Colon (tissue), 2 donors: ENCODE results near the gene PLCB4.

ENCODE experiments used
- FAIRE-seq: peaks from 2 replicates; lab custom pipeline; 2012; peaks lifted over from hg19 to GRCh38; lab: Jason Lieb, UNC
- donor health status: control.
- donor health status: control.

Gene PLCB4

DNA sequence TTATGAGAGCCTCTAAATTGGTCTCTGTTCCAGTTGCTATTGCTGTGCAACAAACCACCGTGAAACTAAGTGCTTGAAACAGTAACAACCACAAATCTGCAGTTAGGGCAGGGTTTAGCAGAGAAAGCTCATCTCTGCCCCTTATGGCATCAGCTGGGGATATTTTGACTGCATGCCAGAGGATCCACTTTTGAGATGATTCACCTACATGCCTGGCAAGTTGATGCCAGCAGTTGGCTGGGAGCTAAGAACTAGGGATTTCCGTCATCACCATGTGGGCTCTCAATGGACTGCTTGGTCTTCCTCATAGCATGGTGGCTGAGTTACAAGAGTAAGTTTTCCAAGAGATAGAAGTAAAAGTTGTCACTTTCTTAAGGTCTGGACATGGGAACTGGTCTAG, 35.1 kb downstream of the PLCB4 start:
- FAIRE-seq: no peak

GRCh38 chr20:9108260-9108659, 39.4 kb downstream of the PLCB4 start:
- FAIRE-seq: no peak

- FAIRE-seq: no peak
Observed at GRCh38 chr20:9109566-9109965, 40.7 kb downstream of the PLCB4 start.

- FAIRE-seq: no peak
Observed at GRCh38 chr20:9110365-9110764, 41.5 kb downstream of the PLCB4 start.

GRCh38 chr20:9110916-9111432, 42.1 kb downstream of the PLCB4 start:
- no peak for FAIRE-seq

DNA sequence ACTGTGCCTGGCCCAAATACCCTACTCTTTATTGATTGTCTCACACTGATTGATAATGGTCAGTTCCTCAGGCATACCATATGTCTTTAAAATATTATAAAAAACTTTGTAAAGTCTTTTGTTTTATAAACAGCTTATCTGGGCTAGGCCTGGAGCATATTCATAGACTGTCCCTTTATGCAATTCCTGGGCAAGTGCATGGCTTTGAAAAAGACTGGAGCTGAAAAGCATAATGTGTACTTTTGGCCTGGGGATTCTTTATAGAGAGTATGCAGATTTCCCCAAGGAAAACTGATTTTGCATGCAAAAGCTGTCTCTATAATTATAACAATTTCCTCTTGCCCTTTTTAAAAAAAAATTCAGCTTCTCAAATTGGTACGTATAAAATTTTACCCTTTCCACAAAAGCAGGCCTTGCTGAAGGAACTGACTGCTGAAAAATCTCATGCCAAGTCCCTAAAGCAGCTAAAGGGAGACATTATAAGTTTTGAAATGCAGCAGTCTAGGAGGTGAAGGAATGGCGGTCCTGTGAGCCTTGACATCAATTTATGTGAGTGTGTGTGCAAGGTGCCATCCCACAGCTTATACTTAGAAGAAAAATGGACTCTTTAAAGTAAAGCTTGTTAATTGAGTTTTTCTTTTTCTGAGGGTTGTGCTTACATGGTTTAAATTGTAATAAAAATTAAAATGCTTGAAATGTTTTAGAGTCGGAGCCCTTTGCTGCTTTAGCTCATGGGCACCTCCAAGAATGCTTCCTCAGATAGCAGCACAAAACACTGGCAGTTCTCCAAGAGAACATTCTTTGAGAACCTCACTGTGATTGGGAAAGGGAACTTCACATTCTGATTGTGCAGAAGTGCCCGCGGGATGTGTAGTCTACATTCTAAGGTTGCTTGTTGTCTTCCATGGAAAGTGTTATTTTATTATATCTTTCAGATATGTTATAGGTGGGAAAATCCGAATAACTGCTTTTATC, 43.9 kb downstream of the PLCB4 start:
- FAIRE-seq: no peak

- no peak for FAIRE-seq
Observed at GRCh38 chr20:9114709-9115108, 45.8 kb downstream of the PLCB4 start.

DNA sequence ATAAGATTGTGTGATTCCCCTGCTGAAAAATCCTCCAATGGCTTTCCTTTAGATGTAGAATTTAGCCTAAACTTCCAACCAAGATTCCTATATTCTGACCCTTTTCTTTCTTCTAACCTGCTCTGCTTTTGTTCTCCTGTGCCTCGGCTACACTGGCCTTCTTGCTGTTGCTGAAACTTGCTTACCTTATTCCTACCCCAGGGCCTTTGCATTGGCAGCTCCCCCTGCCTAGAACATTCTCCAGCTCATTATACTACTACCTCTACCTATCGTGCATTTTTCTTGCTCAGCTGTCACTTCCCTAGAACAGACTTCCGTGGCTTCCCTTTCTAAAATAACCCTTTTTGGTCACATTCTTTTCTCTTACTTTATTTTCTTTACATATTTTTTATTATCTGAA, 48.7 kb downstream of the PLCB4 start:
- FAIRE-seq: no peak

DNA sequence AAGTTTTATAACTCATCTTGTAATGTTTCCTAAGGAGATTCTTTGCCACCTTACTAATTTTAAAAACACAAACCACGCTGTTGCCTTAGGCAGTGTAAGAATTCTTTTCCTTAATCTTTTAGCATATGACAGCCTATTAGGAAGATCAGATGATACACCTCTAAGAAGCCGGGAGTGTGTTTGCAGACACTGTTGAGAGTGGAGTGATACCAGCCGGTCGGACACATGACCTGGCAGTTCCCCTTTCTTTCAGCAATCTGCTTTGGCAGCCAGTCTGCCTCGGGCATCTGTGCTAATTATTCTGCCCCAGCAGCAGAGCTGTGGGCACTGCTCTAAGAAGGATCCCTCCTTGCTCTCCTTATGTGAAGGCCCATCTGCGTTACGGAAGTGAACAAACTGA, 50.9 kb downstream of the PLCB4 start:
- FAIRE-seq: no peak

DNA sequence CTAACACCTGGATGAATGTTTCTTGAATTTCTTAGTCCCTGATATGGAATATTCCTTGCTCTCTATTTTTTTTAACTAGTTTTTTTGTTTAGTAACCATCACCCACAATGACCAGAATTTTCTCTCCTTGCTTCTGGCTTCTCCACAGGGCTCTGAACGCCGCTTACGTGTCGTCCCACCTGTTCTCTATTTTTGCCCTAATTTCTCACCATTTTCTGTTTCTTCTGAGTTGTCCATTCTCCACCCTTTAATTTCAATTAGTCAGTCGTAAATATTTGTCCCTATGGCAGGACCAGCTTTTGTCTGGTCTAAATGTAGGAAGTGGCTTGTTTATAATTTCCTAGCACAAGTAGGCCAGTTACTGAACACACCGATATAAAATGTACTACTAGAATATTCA, 52.3 kb downstream of the PLCB4 start:
- FAIRE-seq: no peak

- no peak for FAIRE-seq
Observed at GRCh38 chr20:9122571-9122970, 53.7 kb downstream of the PLCB4 start.

GRCh38 chr20:9126527-9126926, 57.6 kb downstream of the PLCB4 start:
- FAIRE-seq: no peak

DNA sequence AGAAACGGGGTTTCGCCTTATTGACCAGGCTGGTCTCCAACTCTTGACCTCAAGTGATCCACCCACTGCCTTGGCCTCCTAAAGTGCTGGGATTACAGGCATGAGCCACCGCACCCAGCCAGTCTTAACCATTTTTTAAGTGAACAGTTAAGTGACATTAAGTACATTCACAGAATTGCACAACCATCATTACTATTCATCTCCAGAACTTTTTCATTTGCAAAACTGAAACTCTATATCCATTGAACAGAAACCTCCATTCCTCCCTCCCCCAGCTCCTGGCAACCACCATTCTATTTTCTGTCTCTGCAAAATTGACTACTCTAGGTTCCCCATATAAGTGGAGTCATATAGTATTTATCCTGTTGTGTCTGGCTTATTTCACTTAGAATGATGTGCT, 59.7 kb downstream of the PLCB4 start:
- no peak for FAIRE-seq

GRCh38 chr20:9129756-9130155, 60.9 kb downstream of the PLCB4 start:
- no peak for FAIRE-seq

DNA sequence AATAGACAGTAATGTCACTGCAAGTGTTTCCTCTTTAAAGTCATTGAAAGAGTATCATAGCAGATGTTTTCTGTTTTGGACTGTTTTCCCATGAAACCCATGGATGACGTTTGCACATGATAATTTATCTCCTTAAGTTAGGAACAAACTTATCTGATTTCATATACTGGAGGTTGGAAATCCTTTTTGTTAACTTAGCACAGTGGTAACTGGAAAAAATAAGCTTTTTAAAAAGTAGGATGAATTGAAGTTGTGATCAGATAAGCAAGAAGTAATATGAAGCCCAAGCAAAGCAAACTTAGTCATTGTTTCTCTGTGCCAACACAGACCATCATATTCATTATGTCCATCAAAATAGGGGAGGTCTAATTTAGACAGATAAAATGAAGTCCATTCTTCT, 61.6 kb downstream of the PLCB4 start:
- no peak for FAIRE-seq

DNA sequence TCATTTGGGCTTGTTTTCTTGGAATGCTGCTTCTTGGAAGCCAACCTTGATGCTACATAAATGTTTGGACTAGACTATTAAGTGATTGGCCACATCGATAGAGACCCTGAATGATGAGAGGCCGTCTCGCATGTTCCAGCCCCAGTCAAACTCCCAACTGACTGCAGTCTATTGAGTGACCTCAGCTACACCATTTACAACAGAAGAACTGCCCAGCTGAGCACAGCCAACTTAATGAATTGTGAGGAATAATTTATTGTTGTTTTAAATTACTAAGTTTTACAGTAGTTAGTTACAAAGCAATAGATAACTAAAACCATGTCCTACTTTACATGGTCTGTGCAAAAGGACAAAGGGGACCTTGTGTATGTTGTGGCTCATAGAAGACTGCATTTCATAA, 63.0 kb downstream of the PLCB4 start:
- no peak for FAIRE-seq

DNA sequence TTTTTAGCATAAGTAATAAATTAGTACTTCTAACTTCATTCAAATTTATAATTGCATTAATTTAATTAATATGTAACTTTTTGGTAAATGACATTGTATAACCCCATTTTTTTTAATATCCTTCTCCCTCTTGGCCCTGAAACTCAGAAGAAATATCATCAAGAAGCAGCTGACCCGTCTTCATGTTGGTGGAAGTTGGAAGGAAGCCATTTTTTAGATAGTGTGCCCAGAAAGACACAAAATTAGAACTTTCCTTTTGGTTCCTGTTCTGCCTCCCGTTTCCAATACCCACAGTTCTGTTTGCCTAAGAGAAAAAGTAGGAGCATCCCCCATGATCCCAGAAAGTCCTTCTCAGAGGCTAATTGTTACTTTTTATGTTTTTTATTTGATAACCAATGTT, 65.5 kb downstream of the PLCB4 start:
- no peak for FAIRE-seq

- no peak for FAIRE-seq
Observed at GRCh38 chr20:9136114-9136513, 67.2 kb downstream of the PLCB4 start.

DNA sequence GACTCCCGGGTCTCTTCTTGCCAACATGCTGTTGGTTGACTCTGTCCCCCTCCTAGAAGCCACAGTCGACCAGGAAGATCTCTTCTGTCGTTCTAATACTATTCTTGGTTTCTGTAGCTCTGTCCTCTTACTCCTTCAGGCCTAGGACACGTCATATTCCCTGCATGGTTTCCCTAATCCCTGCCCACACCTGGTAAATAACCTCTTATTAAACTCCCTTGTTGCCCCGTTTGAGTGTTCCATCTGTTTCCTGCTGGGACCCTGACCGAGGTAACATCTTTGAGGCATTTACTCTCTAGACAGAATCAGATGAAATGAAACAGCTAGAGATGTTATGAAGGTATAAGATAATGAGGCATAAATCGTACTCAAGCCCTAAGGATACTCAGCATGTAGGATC, 68.1 kb downstream of the PLCB4 start:
- no peak for FAIRE-seq

- FAIRE-seq: no peak
Observed at GRCh38 chr20:9139106-9139833, 70.4 kb downstream of the PLCB4 start.

GRCh38 chr20:9140162-9140760, 71.4 kb downstream of the PLCB4 start:
- no peak for FAIRE-seq

DNA sequence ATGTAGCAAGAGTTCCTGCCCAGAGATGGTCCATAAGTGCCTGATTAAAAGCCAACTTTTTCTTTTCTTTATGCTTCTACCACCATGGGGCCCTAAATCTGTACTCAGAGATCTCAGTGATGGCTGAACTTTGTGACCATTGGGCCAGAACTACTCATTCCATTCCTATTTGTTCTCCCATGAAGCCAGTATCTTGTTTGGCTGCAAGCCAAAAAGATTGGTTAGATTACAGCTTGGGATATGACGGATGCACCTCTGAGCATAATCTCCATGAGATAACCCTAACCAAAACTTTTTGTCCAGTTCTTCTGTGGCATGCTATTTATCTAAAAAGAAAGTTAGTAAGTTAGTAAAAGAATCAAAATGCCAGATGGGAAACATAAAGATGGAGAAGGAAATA, 72.2 kb downstream of the PLCB4 start:
- no peak for FAIRE-seq

GRCh38 chr20:9141921-9142320, 73.0 kb downstream of the PLCB4 start:
- FAIRE-seq: no peak
